ENCODE data around the gene COLEC12.

DNA sequence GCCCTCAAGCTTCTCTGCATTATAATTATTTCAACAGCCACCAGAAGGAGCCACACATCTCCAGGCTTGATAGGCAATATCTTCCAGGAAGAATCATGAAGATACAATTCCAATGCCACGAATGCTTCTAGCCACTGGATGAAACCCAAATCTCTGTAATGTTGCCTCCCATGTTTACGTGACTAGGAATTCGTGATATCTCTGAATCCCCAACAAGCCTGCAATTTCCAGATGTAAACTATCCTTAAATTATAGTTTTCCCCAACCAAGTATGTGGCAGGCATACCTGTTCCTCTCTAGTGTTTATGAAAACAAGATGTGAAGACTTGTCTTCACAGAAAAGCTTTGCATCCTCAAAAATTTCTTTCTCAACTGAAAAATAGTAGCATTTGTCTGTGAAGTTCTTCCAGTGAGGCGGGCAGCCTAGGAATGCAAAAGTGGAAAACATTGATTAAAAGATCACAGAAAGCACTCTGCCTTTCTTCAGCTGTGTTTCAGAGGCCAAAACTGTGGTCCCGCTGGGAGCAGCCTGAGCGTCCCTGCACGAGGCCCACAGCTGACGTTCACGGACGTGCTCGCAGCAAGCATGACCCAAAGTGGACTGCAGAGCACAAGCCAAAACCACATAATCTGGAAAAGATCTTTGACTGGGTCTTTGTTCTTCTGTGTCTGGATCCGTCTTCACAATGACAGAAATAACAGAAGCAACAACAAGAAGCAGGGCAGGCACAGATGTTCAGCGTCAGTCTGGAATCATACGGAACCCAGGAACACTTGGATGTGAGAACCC is 167.6 kb downstream of the COLEC12 start:
- TF ChIP-seq POLR2A (IDR thresholded peaks at IDR 0.05; ENCODE audit: low read length) (no peak), GATA1 (IDR thresholded peaks at IDR 0.05; ENCODE audit: low read depth, low read length) (no peak)
